IPS-NIHi7 (cell line): ENCODE results near the gene CALR.

ENCODE experiments used
- DNase-seq: peaks from one replicate; pipeline ENCODE4 v3.0.0; 2012; ENCODE audit warnings: mixed read lengths; ENCODE audit errors: extremely low spot score

Gene CALR

DNA sequence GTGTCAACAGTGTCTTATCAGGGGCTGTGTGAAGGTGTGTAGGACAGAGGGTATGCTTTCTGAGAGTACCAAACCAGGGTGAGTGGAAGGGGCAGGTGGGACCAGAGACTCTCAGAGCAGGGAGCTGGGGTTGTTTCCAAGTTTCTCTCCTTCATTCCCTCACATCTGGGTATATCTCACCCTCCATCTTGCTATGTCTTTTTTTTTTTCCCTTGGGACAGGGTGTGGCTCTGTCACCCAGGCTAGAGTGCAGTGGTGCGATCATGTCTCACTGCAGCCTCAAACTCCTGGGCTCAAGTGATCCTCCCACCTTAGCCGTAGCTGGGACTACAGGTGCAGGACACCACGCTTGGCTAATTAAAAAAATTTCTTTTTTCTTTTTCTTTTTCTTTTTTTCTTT is 41.6 kb downstream of the CALR start:
- DNase-seq = no peak

DNA sequence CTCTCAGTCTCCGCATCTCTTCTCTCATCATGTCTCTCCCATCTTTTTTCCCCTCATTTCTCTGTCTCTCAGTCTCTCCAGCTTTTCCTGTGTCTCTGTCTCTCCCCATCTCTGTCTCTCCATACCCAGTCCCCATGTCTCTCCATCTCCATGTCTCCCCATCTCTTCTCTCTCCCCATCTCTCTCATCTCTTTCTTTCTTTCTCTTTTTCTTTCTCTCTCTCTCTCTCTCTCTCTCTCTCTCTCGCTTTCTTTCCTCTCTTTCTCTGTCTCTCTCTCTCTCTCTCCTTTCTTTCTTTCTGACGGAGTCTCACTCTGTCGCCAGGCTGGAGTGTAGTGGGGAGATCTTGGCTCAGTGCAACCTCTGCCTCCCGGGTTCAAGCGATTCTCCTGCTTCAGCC is 44.2 kb downstream of the CALR start:
- no peak for DNase-seq

DNA sequence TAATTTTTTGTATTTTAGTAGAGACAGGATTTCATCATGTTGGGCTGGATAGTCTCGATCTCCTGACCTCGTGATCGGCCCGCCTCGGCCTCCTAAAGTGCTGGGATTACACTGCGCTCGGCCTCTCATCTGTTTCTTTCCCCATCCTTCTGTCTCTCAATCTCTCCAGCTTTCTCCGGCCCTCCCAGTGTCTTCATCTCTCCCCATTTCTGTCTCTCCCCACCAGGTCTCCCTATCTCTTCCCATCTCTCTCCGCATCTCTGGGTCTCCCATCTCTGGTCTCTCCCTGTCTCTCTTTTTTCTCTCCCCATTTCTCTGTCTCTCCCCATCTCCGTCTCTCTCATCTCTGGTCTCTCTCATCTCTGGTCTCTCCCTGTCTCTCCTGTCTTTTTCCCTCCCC is 44.7 kb downstream of the CALR start:
- no peak for DNase-seq

DNA sequence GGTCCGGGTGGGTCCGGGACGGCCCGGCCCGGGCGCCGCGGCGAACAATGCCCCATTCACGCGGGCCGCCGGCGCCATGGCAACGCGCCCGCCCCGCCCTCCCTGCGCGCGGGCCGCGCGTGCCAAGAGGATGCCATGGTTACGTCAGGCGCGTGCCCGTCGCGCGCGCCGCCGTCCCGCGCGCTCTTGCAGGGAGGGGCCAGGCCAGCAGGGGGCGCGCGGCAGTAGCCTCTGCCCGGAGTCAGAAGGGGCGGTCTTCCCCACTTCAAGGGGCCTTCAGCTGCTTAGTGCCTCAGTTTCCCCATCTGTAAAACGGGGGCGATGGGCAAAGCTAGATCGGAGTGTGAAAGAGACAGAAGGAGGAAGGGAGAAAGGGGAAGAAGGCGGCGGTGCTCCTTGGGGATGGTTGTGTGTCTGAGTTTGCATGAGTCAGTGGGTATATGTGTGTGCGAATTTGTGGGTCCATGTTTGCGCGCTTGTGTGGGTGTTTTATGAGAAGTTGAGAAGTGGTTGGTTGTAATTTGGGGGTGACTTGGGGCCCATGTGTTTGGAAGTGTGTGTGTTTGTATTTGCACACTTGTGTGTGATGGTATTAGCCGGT is 45.2 kb downstream of the CALR start:
- DNase-seq = peak; percentile 92

DNA sequence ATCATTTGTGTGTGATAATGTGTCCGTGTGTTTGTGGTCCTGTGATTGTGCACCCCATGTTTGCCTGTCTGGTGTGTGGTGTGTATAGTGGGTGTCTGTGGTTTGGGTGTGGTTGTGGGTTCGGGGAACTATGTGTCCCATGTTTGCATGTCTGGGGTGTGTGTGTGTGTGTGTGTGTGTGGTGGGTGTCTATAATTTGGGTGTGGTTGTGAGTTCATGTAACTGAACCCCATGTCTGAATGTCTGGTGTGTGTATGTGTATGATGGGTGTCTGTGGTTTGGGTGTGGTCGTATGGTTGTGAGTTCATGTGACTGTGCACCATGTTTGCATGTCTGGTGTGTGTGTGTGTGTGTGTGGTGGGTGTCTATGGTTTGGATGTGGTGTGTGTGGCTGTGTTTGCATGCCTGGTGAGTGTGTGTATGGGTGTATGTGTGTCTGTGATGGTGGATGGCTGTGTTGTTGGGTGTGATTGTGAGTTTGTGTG is 45.8 kb downstream of the CALR start:
- no peak for DNase-seq

DNA sequence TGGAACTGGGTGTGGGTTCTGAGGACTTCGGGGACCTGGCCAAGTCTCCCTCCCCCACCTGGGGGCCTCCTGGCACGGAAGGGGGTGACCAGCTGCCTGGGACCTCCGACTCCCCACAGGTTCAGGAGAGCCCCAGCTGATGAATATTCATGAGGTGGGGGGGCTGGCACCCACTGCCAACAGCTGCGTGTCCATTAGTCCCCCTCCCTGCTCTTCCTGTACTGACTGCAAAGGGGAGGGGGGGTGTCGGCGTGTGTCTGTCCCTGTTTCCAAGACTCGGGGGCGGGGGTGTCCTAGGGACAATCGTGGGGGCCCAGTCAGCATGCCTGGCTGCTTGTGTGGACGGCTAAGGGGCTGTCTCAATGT is 46.3 kb downstream of the CALR start:
- no peak for DNase-seq

DNA sequence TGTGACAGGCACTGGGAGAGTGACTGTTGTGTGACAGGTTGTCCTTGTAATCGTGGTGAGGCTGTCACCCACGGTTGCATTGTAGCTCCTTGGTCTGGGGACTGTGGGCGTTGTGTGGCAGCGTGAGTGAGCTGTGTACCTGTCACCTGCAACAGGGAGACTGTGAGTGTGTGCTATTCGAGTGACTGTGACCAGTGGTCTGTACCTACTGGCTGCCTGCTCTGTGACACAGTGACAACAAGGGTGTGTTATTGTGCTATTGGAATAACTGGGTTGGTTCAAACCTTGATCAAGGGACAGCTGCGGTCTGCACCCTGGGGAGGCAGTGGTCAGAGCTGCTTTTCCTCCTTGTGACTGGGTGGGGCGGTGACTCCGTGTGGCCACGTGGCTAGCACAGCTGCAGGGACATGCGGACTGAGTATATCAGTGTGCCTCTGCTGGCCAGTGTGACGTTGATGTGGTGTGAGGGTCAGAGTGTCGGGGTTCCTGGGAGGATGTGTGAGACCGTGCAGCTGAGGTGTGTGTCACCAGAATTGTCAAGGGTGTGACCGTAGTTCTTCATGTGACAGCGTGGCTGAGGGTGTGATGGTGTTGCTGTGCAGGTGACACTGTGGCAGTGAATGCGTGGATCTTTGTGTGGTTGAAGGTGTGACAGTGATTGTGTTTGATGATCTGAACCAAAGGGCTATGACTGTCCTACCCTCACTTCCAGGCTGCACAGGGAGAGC is 46.8 kb downstream of the CALR start:
- no peak for DNase-seq

DNA sequence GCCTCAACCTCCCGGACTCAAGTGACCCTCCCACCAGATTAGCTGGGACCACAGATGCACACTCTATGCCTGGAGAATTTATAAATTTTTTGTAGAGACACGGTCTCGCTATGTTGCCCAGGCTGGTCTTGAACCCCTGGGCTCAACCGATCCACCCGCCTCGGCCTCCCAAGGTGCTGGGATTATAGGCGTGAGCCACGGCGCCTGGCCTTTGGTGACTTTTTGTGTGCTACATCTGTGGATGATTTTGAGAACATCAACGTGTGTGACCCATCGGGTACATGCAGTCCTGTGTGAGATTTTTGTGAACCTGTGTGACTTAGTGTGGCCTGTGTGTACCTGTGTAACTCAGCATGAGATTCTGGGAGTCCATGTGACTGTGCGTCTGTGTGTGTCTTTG is 48.3 kb downstream of the CALR start:
- no peak for DNase-seq

DNA sequence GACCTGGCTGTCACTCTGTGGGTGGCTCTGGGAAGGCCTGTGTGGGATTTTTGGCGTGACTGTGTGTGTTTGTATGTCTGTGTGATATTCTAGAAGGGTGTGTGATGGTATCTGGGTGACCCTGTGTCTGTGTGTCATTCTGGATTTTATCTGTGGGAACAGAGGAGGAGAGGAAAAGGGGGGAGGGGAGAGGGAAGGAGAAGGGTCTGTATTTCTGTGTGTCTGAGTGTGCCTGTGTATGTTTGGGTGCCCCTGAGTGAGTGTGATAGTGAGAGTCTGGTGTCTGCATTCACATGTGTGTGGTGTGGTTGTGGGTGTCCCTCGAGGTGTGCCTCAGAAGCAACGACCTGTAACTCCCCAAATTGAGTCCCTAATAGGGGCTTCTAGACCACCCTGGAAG is 48.8 kb downstream of the CALR start:
- no peak for DNase-seq

DNA sequence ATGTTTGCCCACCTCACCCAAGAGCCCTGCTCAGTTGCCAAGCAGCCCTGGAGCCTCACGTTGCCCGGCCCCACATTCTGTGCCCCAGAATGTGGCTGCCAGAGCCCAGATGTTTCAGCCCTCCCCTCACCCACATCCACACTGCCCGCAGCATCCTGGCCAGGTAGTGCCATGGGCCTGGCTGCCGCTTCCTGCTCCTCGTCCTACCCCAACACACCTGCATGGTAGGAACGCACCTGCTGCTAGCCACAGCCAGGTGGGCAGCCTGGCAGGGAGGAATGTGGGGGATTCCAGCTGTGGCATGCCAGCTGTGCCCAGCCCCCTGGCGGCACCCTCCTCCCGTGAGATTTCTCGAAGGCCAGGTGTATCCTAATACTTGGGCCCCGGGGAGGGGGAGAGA is 49.4 kb downstream of the CALR start:
- no peak for DNase-seq

DNA sequence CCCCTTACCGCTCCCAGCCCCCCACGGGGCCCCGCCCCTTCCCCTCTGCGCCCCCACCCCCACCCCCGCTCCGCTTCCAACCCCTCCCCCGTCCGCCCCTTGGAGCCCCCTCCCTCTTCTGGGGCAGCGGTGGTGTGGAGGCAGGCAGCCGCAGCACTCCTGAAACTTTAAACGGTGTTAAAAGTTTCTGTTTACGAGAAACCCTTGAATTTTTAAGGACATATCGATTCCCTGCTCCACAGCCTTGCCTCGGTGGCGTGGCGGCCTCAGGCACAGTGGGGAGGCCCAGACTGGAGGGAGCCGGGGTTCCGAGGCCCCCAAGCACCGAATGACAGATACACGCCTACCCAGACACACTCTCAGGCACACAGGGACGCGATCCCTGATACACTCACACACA is 52.0 kb downstream of the CALR start:
- no peak for DNase-seq

DNA sequence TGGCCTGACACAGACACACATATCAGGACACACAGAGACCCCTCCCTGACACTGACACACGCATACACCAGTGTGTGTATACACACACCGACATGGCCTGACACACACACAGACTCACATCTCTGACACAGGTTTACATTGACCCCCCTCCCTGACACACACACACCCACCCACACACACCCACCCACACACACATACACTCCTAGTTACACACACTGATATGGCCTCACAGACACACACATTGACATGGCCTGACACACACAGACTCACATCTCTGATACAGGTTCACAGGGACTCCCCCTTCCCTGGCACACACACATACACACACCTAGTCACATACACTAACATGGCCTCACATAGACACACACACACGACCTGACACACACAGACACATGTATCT is 52.4 kb downstream of the CALR start:
- DNase-seq = no peak

DNA sequence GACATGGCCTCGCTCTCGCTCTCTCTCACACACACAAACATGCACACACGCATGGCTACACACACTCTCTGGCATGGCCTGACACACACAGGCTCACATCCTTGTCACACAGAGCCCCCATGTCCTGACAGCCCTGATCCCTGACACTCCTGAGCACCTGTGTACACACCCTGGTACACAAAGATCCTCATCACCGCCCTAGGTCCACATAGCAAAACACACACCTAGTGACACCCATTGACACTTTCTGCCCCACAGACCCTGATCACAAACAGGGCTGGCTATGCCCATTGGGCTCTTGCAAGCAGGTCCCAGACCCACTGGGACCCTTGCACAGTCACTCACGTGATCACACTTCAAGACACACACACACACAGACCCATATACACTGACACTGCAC is 52.9 kb downstream of the CALR start:
- no peak for DNase-seq

DNA sequence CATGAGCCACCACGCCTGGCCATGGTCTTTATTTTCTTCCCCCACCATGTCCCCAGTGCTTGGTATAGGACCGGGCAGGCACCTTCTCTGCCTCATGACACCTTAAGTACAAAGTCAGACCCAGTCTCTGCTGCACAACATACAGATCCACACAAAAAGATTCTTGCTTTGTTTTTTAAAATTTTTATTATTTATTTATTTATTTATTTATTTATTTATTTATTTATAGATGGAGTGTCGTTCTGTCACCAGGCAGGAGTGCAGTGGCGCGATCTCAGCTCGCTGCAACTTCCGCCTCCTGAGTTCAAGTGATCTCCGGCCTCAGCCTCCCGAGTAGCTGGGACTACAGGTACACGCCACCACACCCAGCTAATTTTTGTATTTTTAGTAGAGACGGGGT is 54.3 kb downstream of the CALR start:
- no peak for DNase-seq

DNA sequence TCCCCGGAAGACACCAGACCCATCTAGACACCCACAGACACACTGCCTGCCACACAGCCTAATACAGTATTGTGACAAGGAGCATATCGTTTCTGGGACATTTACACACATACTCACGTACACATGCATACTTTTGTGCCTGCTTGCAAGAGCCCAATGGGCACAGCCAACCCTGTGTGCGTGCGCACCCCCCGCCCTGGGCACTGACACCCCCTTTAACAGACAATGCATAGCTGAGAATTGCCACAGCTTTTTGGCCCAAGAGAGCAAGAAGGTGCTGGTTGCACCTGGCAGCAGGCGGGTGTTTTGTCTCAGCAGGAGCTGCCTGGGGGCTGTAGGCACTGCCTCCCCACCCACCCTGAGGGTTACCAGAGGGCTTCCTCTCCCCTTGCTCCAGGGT is 55.2 kb downstream of the CALR start:
- no peak for DNase-seq
